Measurements from ENCODE around the gene LRRC42. TPM values are rescaled to one million over a fixed set of nuclear protein-coding genes. Genes with fewer than 3 reads are reported as not detected.
A peak's percentile ranks its signal among the peaks of the same experiment; 100 is the strongest.

LRRC42 gene
- total and polyA plus RNA-seq, 9 of the 15 experiments (the other 6 are each of a cell fraction or from before 2014, with no cell fraction given): 17.3 to 51.9 (median 35.5) TPM

DNA sequence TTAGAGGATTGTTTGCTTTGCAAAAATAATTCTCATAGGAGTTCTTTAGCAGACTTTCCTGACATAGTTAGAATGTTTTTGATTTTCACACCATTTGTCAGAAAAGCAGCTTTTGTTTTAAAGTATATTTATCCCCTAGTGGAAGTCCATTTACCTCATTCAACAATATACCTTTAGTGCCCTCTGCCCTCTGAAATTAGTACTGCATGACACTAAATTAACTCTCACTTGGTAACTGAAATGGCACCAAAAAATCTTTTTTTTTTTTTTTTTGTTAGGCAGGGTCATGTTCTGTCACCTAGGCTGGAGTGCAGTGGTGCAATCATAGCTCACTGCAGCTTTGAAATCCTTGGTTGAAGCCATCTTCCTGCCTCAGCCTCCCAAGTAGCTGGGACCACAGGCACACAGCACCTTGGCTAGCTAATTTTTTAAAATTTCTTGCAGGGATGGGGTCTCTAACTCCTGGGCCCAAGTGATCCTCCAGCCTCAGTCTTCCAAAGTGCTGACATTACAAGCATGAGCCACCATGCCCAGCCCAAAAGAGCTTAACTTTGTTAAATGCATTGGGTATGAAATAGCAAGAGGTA is 13.6 kb downstream of the LRRC42 start:
- H3K36me3 ChIP-seq (ENCODE audit: control insufficient read depth, insufficient read depth, low read length): peaks cover 80% of the 10 kb centered on the region
- TF ChIP-seq ZNF384 (IDR thresholded peaks at IDR 0.05; ENCODE audit: low read depth, low read length): peak; percentile 52; the same call in 1 of the 2 replicates
- TF ChIP-seq, protein P1, sequence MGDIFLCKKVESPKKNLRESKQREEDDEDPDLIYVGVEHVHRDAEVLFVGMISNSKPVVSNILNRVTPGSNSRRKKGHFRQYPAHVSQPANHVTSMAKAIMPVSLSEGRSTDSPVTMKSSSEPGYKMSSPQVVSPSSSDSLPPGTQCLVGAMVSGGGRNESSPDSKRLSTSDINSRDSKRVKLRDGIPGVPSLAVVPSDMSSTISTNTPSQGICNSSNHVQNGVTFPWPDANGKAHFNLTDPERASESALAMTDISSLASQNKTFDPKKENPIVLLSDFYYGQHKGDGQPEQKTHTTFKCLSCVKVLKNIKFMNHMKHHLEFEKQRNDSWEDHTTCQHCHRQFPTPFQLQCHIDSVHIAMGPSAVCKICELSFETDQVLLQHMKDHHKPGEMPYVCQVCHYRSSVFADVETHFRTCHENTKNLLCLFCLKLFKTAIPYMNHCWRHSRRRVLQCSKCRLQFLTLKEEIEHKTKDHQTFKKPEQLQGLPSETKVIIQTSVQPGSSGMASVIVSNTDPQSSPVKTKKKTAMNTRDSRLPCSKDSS (IDR thresholded peaks at IDR 0.05; ENCODE audit: low read depth, partially characterized antibody): no peak
- no peak for TF ChIP-seq CHD2 (IDR thresholded peaks at IDR 0.05; ENCODE audit: low read depth, low read length)
- no peak for TF ChIP-seq ZNF644 (tag; IDR thresholded peaks at IDR 0.05; ENCODE audit: low read depth)
- no peak for TF ChIP-seq IRF1 (CRISPR knock-in tag; IDR thresholded peaks at IDR 0.05; ENCODE audit: borderline replicate concordance)
- no peak for TF ChIP-seq SAFB (IDR thresholded peaks at IDR 0.05; ENCODE audit: borderline replicate concordance, low read depth, low read length)
- no peak for TF ChIP-seq ZNF785 (CRISPR knock-in tag; IDR thresholded peaks at IDR 0.05)
- TF ChIP-seq, protein P2, sequence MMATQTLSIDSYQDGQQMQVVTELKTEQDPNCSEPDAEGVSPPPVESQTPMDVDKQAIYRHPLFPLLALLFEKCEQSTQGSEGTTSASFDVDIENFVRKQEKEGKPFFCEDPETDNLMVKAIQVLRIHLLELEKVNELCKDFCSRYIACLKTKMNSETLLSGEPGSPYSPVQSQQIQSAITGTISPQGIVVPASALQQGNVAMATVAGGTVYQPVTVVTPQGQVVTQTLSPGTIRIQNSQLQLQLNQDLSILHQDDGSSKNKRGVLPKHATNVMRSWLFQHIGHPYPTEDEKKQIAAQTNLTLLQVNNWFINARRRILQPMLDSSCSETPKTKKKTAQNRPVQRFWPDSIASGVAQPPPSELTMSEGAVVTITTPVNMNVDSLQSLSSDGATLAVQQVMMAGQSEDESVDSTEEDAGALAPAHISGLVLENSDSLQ (IDR thresholded peaks at IDR 0.05): no peak
- no peak for TF ChIP-seq GTF2F1 (IDR thresholded peaks at IDR 0.05; ENCODE audit: low read depth, low read length)
- TF ChIP-seq NCOA2 (IDR thresholded peaks at IDR 0.05; ENCODE audit: partially characterized antibody in 2 of 2): no peak

More for the DNA sequence above, 13.6 kb downstream of the LRRC42 start:
- H3K9me1 ChIP-seq (ENCODE audit: control insufficient read depth, insufficient read depth, low read length): no peaks in the 10 kb centered on the region
- no peak overlapping the region for H3K9ac ChIP-seq (ENCODE audit: insufficient read depth in 1 of 2, low read depth in 2 of 2, low read length in 2 of 2)
- peaks cover 3% of the 10 kb centered on the region; the same call in 1 of the 3 replicates for H3K79me2 ChIP-seq (ENCODE audit: control insufficient read depth, insufficient read depth, low read length)
- ChIA-PET POLR2A (interaction anchor here (0.8 to 1.5 kb wide), 6 partner anchors 10 to 99 kb away, joined by 3 to 9 read pairs (median 3); no protein-coding TSS in a partner anchor), CTCF (ENCODE audit: low intra/inter-chr PET ratio) (interaction anchor here (0.6 to 2.8 kb wide), 11 partner anchors 10 to 315 kb away, joined by 3 to 18 read pairs (median 4); no protein-coding TSS in a partner anchor)
- H3K4me3 ChIP-seq: no peak overlapping the region
- no peaks in the 10 kb centered on the region for H3K9me3 ChIP-seq (replicated peaks; ENCODE audit: control insufficient read depth, insufficient read depth, low read depth, low read length)
- H4K20me1 ChIP-seq (replicated peaks; ENCODE audit: control insufficient read depth, insufficient read depth, low read length): no peaks in the 10 kb centered on the region; the same call in 1 of the 2 replicates
- H3K4me1 ChIP-seq (replicated peaks in 1 of 2; ENCODE audit: control insufficient read depth in 2 of 2, insufficient read depth in 2 of 2, low read length in 2 of 2): peaks cover 0 to 28% of the 10 kb centered on the region in 2 experiments; a peak in 3 of 5 replicates
- H3K27ac ChIP-seq (ENCODE audit: extremely low read depth, low read depth, low read length): no peak overlapping the region
- no peaks in the 10 kb centered on the region for H3K27me3 ChIP-seq (ENCODE audit: control insufficient read depth in 2 of 2, insufficient read depth in 2 of 2, low read length in 2 of 2)
- FAIRE-seq (no peak), ATAC-seq (peak; percentile 76), DNase-seq (ENCODE audit: extremely low read depth in 1 of 4, low spot score in 3 of 4) (peak in 3 of 4 experiments; percentile 35 to 45 (median 43))
- no TSS peak for BruUV-seq (replicated peaks)
- in situ Hi-C loops (cut with MboI) (loop anchor here (5.0 kb wide), 1 partner anchor 77 kb away; no protein-coding TSS in a partner anchor), intact Hi-C loops (cut with micrococcal nuclease) (loop anchor here (1.0 to 10.0 kb wide), 2 partner anchors 98 to 195 kb away; no protein-coding TSS in a partner anchor)
- no peak overlapping the region for H3K4me2 ChIP-seq (ENCODE audit: insufficient read depth, low read length)
- no peak overlapping the region for H2AFZ ChIP-seq (ENCODE audit: low read depth, low read length)

Measured in K562 (cell line).